Measurements from ENCODE around the gene DEFB119. TPM values are rescaled to one million over a fixed set of nuclear protein-coding genes. Genes with fewer than 3 reads are reported as not detected.
"Not testable (repeated sequence)": the region's sequence is repeated elsewhere in the genome, so short reads cannot be mapped to it uniquely, and the experiment has no call there.

The DEFB119 gene
- total RNA-seq, 1 experiment from 2014 or later = not detected

GRCh38 chr20:31368301-31368700 lies 22.1 kb downstream of the DEFB119 start, which contains the start of gene DEFB118:
DEFB118 (plus strand) TSS chr20:31368601; CDS start chr20:31368651, 50 bp downstream.
- Histone ChIP-seq H3K4me3 (replicated peaks in 1 of 2; ENCODE audit: low read depth in 1 of 2, low read length in 2 of 2) (no peak within 1 kb of the TSS), H3K79me2 (ENCODE audit: insufficient read depth, low read length) (no peaks in the 10 kb centered on the region), H3K27me3 (ENCODE audit: insufficient read depth, low read length) (peaks cover 35% of the 10 kb centered on the region), H3K9me2 (ENCODE audit: insufficient read depth) (no peaks in the 10 kb centered on the region), H3K27ac (ENCODE audit: low read depth, low read length) (no peak within 1 kb of the TSS), H4K20me1 (ENCODE audit: insufficient read depth) (no peaks in the 10 kb centered on the region), H3K9ac (ENCODE audit: low read length) (no peak within 1 kb of the TSS), H3K4me2 (ENCODE audit: low read length) (no peak within 1 kb of the TSS), H3K36me3 (ENCODE audit: control insufficient read depth in 1 of 2, insufficient read depth in 2 of 2, low read length in 2 of 2) (no peaks in the 10 kb centered on the region), H3K9me3 (ENCODE audit: control insufficient read depth in 1 of 2, insufficient read depth in 1 of 2, low read depth in 1 of 2, low read length in 2 of 2) (no peaks in the 10 kb centered on the region), H3K4me1 (ENCODE audit: control insufficient read depth in 1 of 2, insufficient read depth in 2 of 2, low read length in 2 of 2) (no peaks in the 10 kb centered on the region), H2AFZ (ENCODE audit: low read depth, low read length, poor library complexity, severe bottlenecking) (no peak within 1 kb of the TSS)
- intact Hi-C loops (cut with micrococcal nuclease) = no loop called here
- BruUV-seq (replicated peaks) = no TSS peak
- ATAC-seq (no peak), DNase-seq (ENCODE audit: low read depth, low spot score) (no peak)
- TF ChIP-seq CTCF (IDR thresholded peaks at IDR 0.05 in 2 of 3, conservative IDR thresholded peaks at IDR 0.05 in 1 of 3; ENCODE audit: borderline replicate concordance in 1 of 3, insufficient read depth in 1 of 3, low read depth in 2 of 3, low read length in 2 of 3) = no peak
- TF ChIP-seq CBX3 (IDR thresholded peaks at IDR 0.05; ENCODE audit: low read depth) = no peak
- TF ChIP-seq REST (IDR thresholded peaks at IDR 0.05; ENCODE audit: low read depth) = no peak
- TF ChIP-seq EZH2phosphoT487 (IDR thresholded peaks at IDR 0.05; ENCODE audit: borderline replicate concordance) = no peak
- TF ChIP-seq SRF (IDR thresholded peaks at IDR 0.05; ENCODE audit: low read depth) = no peak
- no peak for TF ChIP-seq JUND (IDR thresholded peaks at IDR 0.05)
- TF ChIP-seq RAD21 (IDR thresholded peaks at IDR 0.05; ENCODE audit: low read depth) = no peak
- TF ChIP-seq MAX (IDR thresholded peaks at IDR 0.05) = no peak
- no peak for TF ChIP-seq CEBPB (IDR thresholded peaks at IDR 0.05; ENCODE audit: low read depth)
- TF ChIP-seq EGR1 (IDR thresholded peaks at IDR 0.05; ENCODE audit: low read depth) = no peak
- TF ChIP-seq ATF3 (IDR thresholded peaks at IDR 0.05) = no peak
- TF ChIP-seq ELF1 (IDR thresholded peaks at IDR 0.05; ENCODE audit: borderline replicate concordance, low read depth) = no peak
- TF ChIP-seq FOSL1 (IDR thresholded peaks at IDR 0.05; ENCODE audit: low read depth) = no peak
- no peak for TF ChIP-seq SP1 (IDR thresholded peaks at IDR 0.05; ENCODE audit: low read depth)
- no peak for TF ChIP-seq SIN3A (IDR thresholded peaks at IDR 0.05; ENCODE audit: low read depth)
- no peak for TF ChIP-seq POLR2A (IDR thresholded peaks at IDR 0.05; ENCODE audit: borderline replicate concordance, extremely low read depth, insufficient read depth, insufficient read length)
- no peak for TF ChIP-seq TCF7L2 (IDR thresholded peaks at IDR 0.05; ENCODE audit: borderline replicate concordance, extremely low read depth, insufficient read depth, insufficient read length)
- TF ChIP-seq ZFX (IDR thresholded peaks at IDR 0.05) = no peak
- RAD21 ChIA-PET (ENCODE audit: low non-redundant PET in 1 of 2, low total read pairs in 2 of 2, uncharacterized antibody in 2 of 2, unreplicated experiment in 2 of 2) = no interaction called here
- CTCF ChIA-PET = no interaction called here
- POLR2A ChIA-PET = no interaction called here

GRCh38 chr20:31364272-31364671 lies 26.1 kb downstream of the DEFB119 start:
- H3K9me2 ChIP-seq (ENCODE audit: insufficient read depth); RAD21 ChIA-PET (ENCODE audit: low non-redundant PET in 1 of 2, low total read pairs in 2 of 2, uncharacterized antibody in 2 of 2, unreplicated experiment in 2 of 2); BruUV-seq (replicated peaks); H3K79me2 ChIP-seq (ENCODE audit: insufficient read depth, low read length); CTCF ChIA-PET; H2AFZ ChIP-seq (ENCODE audit: low read depth, low read length, poor library complexity, severe bottlenecking); POLR2A ChIA-PET; H3K4me3 ChIP-seq (replicated peaks in 1 of 2; ENCODE audit: low read depth in 1 of 2, low read length in 2 of 2); H3K4me2 ChIP-seq (ENCODE audit: low read length); H4K20me1 ChIP-seq (ENCODE audit: insufficient read depth); ATAC-seq; DNase-seq (ENCODE audit: low read depth, low spot score); H3K9me3 ChIP-seq (ENCODE audit: control insufficient read depth in 1 of 2, insufficient read depth in 1 of 2, low read depth in 1 of 2, low read length in 2 of 2); H3K36me3 ChIP-seq (ENCODE audit: control insufficient read depth in 1 of 2, insufficient read depth in 2 of 2, low read length in 2 of 2); H3K27ac ChIP-seq (ENCODE audit: low read depth, low read length); H3K4me1 ChIP-seq (ENCODE audit: control insufficient read depth in 1 of 2, insufficient read depth in 2 of 2, low read length in 2 of 2); H3K9ac ChIP-seq (ENCODE audit: low read length); intact Hi-C loops (cut with micrococcal nuclease): not testable (repeated sequence)
- peaks cover 20% of the 10 kb centered on the region for H3K27me3 ChIP-seq (ENCODE audit: insufficient read depth, low read length)

Data from HCT116 (cell line).